ENCODE data around the gene FRMPD2. TPM values are rescaled to one million over a fixed set of nuclear protein-coding genes. Genes with fewer than 3 reads are reported as not detected.

Gene FRMPD2
- total and polyA plus RNA-seq, 2 experiments from 2014 or later = 0.10 to 0.30 TPM

GRCh38 chr10:48239618-48240017 lies 34.9 kb downstream of the FRMPD2 start:
- Histone ChIP-seq H3K27me3 (no peaks in the 10 kb centered on the region), H3K4me1 (ENCODE audit: insufficient read depth) (no peaks in the 10 kb centered on the region), H2AFZ (no peak overlapping the region), H3K9me2 (replicated peaks; ENCODE audit: insufficient read depth) (no peaks in the 10 kb centered on the region), H4K20me1 (ENCODE audit: insufficient read depth, poor library complexity, severe bottlenecking) (no peaks in the 10 kb centered on the region), H3K79me2 (no peaks in the 10 kb centered on the region), H3K27ac (no peak overlapping the region), H3K36me3 (replicated peaks; ENCODE audit: insufficient read depth, low read depth) (no peaks in the 10 kb centered on the region), H3K9me3 (ENCODE audit: low read depth) (no peaks in the 10 kb centered on the region), H3K4me2 (no peak overlapping the region), H3K4me3 (no peak overlapping the region)
- DNase-seq (ENCODE audit: low spot score) = no peak
- TF ChIP-seq EZH2phosphoT487 (IDR thresholded peaks at IDR 0.05; ENCODE audit: low read depth, severe bottlenecking, unreplicated experiment) (no peak), CTCF (IDR thresholded peaks at IDR 0.05; ENCODE audit: poor library complexity) (no peak), EZH2 (IDR thresholded peaks at IDR 0.05; ENCODE audit: borderline replicate concordance) (no peak)
- 85% methylated on average over 2 of the region's 2 CpGs for WGBS (ENCODE audit: low lambda C conversion rate, missing lambda C conversion rate)

- no peaks in the 10 kb centered on the region for H3K36me3 ChIP-seq (replicated peaks; ENCODE audit: insufficient read depth, low read depth)
- no peaks in the 10 kb centered on the region for H3K9me3 ChIP-seq (ENCODE audit: low read depth)
- no peak overlapping the region for H3K4me2 ChIP-seq
- DNase-seq (ENCODE audit: low spot score) = no peak
- H3K9me2 ChIP-seq (replicated peaks; ENCODE audit: insufficient read depth) = no peaks in the 10 kb centered on the region
- TF ChIP-seq EZH2phosphoT487 (IDR thresholded peaks at IDR 0.05; ENCODE audit: low read depth, severe bottlenecking, unreplicated experiment) (no peak), EZH2 (IDR thresholded peaks at IDR 0.05; ENCODE audit: borderline replicate concordance) (no peak), CTCF (IDR thresholded peaks at IDR 0.05; ENCODE audit: poor library complexity) (no peak)
- H3K4me1 ChIP-seq (ENCODE audit: insufficient read depth) = no peaks in the 10 kb centered on the region
- no peaks in the 10 kb centered on the region for H3K27me3 ChIP-seq
- 77% methylated on average over 9 of the region's 9 CpGs for WGBS (ENCODE audit: low lambda C conversion rate, missing lambda C conversion rate)
- H3K27ac ChIP-seq = no peak overlapping the region
- H4K20me1 ChIP-seq (ENCODE audit: insufficient read depth, poor library complexity, severe bottlenecking) = no peaks in the 10 kb centered on the region
- no peak overlapping the region for H2AFZ ChIP-seq
- H3K79me2 ChIP-seq = no peaks in the 10 kb centered on the region
- H3K4me3 ChIP-seq = no peak overlapping the region
These were observed 35.5 kb downstream of the FRMPD2 start for GRCh38 chr10:48238826-48239520.

GRCh38 chr10:48237259-48238250 lies 36.9 kb downstream of the FRMPD2 start:
- Histone ChIP-seq H3K36me3 (replicated peaks; ENCODE audit: insufficient read depth, low read depth) (no peaks in the 10 kb centered on the region), H3K4me1 (ENCODE audit: insufficient read depth) (no peaks in the 10 kb centered on the region), H3K4me2 (no peak overlapping the region), H3K27me3 (no peaks in the 10 kb centered on the region), H4K20me1 (ENCODE audit: insufficient read depth, poor library complexity, severe bottlenecking) (no peaks in the 10 kb centered on the region), H3K9me2 (replicated peaks; ENCODE audit: insufficient read depth) (no peaks in the 10 kb centered on the region), H2AFZ (no peak overlapping the region), H3K27ac (no peak overlapping the region), H3K9me3 (ENCODE audit: low read depth) (no peaks in the 10 kb centered on the region), H3K4me3 (no peak overlapping the region), H3K79me2 (no peaks in the 10 kb centered on the region)
- WGBS (ENCODE audit: low lambda C conversion rate, missing lambda C conversion rate) = 95% methylated on average over 16 of the region's 16 CpGs
- no peak for DNase-seq (ENCODE audit: low spot score)
- no peak for TF ChIP-seq CTCF (IDR thresholded peaks at IDR 0.05; ENCODE audit: poor library complexity)

Measured in hepatocyte (in vitro differentiated cells).